NB4 (cell line): ENCODE results near the gene PRIMA1.

ENCODE experiments used
- DNase-seq: peaks from one replicate; pipeline ENCODE4 v3.0.0; 2010; ENCODE audit warnings: low read depth
- H3K4me3 ChIP-seq: one replicate; pipeline ENCODE4 v1.5.1; 2011; ENCODE audit warnings: mild to moderate bottlenecking, low read depth, low read length, moderate library complexity
- CTCF ChIP-seq: IDR thresholded peaks from one replicate; pipeline ENCODE4 v1.5.1; 2012; ENCODE audit warnings: low read depth, low read length
- MAX ChIP-seq: IDR thresholded peaks from 2 replicates; pipeline ENCODE4 v1.6.1; 2011; ENCODE audit warnings: low read depth, low read length
- MYC ChIP-seq: IDR thresholded peaks from 2 replicates; pipeline ENCODE4 v1.6.1; 2011; ENCODE audit warnings: low read depth, low read length
- POLR2A ChIP-seq: IDR thresholded peaks from 2 replicates; pipeline ENCODE4 v1.6.1; 2011; ENCODE audit warnings: mild to moderate bottlenecking; ENCODE audit not compliant: insufficient read length; ENCODE audit errors: extremely low read depth

The PRIMA1 gene

DNA sequence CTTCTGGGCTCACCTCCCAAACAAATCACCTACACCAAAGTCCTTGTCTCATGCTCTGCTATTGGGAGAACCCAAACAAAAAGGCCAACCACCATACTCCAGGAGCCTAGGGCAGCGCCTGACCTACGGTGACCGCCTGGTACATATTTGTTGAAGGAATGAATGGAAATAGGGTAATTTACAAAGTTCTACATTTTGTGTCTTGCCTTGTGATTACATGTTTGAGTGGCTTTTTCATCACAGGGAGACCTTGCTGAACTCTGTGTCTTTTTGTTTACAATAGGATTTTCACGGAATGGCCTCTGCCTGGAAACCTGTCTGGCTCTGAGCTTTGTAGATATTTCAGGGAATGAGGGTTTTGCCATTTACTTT lies 11.3 kb upstream of the PRIMA1 start:
- no peak overlapping the region for H3K4me3 ChIP-seq
- TF ChIP-seq MYC (no peak), CTCF (no peak), MAX (no peak), POLR2A (no peak)
- no peak for DNase-seq

DNA sequence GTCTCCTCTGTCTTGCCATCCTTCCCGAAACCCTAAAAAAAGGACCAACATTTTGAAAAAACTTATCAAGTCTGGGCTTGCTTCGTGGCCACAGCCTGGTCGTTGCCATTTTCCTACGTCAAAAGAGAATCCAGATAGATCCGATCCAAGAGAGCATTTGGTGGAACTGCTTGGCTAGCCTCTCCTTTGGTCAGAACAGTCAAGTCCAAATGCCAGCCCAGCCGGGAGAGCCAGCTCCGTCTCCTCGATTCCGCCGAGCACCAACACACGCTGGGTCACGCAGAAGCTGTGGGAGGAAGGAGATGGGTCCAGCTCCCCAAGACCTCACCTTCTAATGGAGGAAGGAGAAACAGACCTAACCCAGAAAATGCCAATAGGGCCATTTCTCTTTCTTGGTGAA lies 9.3 kb upstream of the PRIMA1 start:
- TF ChIP-seq POLR2A, result no peak
- TF ChIP-seq MYC, result no peak
- TF ChIP-seq CTCF, result no peak
- no peak for TF ChIP-seq MAX
- no peak overlapping the region for H3K4me3 ChIP-seq
- no peak for DNase-seq

GRCh38 chr14:93797071-93797470 lies 8.8 kb upstream of the PRIMA1 start:
- no peak overlapping the region for H3K4me3 ChIP-seq
- TF ChIP-seq CTCF (no peak), MAX (no peak), MYC (no peak), POLR2A (no peak)
- no peak for DNase-seq

- TF ChIP-seq POLR2A (no peak), MYC (no peak), MAX (no peak), CTCF (no peak)
- no peak for DNase-seq
- no peak overlapping the region for H3K4me3 ChIP-seq
These were observed 6.5 kb upstream of the PRIMA1 start for GRCh38 chr14:93794756-93795155.

DNA sequence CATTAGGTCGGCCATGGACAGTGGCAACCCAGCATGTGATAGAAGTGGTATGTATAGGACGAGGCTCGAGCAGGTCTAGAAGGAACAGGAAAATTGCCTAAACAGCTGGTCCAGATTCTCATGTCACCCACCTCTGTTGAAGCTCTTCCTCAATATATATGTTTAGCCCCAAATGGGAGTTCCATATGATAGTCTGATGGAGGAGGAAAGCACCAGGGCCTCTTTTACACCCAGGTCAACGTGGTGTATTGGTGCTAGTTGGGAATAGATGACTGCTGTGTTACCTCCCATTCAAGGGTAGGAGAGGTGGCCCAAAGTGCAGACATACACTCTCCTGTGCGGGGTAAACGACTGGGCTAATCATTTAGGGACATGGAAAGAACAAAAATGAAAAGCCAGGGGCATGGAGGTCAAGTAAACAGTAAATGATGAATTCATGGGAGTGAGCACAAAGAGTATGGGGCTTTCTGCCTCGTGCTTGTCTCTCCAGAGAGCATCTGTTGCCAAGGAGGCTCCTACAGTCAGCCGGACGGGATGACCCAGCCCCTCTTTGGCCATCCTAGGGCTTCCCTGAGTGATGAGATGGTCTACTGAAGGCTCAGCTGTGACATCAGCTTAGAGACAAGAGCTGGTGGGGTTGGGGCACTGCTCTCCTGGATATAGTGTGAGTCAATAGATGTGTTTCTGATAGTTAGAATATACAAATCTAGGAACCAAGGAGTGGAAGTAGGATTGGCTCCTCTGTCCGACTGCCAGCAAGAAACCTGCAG lies 5.5 kb upstream of the PRIMA1 start:
- TF ChIP-seq MAX, result no peak
- TF ChIP-seq POLR2A, result no peak
- TF ChIP-seq MYC, result no peak
- TF ChIP-seq CTCF, result no peak
- H3K4me3 ChIP-seq, result no peak overlapping the region

GRCh38 chr14:93792391-93792790 lies 4.1 kb upstream of the PRIMA1 start:
- no peak overlapping the region for H3K4me3 ChIP-seq
- no peak for DNase-seq
- TF ChIP-seq POLR2A (no peak), CTCF (no peak), MAX (no peak), MYC (no peak)

More for the DNA sequence above, 5.5 kb upstream of the PRIMA1 start:
- no peak for DNase-seq
